Lower leg skin (tissue), 3 donors: ENCODE measurements around the gene RAB19.

Experiments
- CTCF ChIP-seq, 3 donors: fragments of 450-650 bp; IDR thresholded peaks; one replicate each; pipeline ENCODE4 v1.5.1; 2016; ENCODE audit warnings: antibody characterized with exemption in 3 of 3, mild to moderate bottlenecking in 3 of 3, moderate library complexity in 2 of 3
- POLR2A ChIP-seq, 2 donors: fragments of 450-650 bp; IDR thresholded peaks; one replicate each; pipeline ENCODE4 v1.6.1; 2016 to 2017; ENCODE audit warnings: antibody characterized with exemption in 2 of 2, mild to moderate bottlenecking in 1 of 2, moderate library complexity in 1 of 2

GRCh38 chr7:140451716-140452115 lies 47.9 kb downstream of the RAB19 start:
- no peak for TF ChIP-seq CTCF (IDR thresholded peaks at IDR 0.05)
- no peak for TF ChIP-seq POLR2A (IDR thresholded peaks at IDR 0.05)
